HG02798 (cell line): ENCODE measurements around the gene SMAP1.

ENCODE experiments used
- ATAC-seq: cut with Tn5 transposase; IDR thresholded peaks from one replicate; pipeline ENCODE4 v1.9.1; 2021; ENCODE audit warnings: mild to moderate bottlenecking; ENCODE audit not compliant: unreplicated experiment, poor library complexity

The SMAP1 gene

DNA sequence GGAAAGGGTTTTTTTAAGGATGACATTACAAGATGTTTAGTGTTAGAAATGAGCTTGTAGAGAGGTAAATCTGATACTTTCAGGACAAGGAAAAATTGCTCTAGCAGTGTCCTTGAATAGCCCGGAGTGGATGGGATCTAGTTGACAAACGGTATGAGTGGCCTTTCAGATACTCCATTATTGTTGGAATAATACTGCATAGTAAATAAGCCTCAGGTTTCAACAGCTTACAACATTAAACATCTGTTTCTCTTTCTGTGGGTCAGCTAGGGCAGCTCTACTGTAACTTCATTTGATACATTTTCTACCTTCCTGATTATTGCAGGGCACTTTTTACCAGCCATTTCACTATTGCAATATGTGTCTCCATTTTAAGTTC lies 171.2 kb downstream of the SMAP1 start:
- ATAC-seq, result no peak

DNA sequence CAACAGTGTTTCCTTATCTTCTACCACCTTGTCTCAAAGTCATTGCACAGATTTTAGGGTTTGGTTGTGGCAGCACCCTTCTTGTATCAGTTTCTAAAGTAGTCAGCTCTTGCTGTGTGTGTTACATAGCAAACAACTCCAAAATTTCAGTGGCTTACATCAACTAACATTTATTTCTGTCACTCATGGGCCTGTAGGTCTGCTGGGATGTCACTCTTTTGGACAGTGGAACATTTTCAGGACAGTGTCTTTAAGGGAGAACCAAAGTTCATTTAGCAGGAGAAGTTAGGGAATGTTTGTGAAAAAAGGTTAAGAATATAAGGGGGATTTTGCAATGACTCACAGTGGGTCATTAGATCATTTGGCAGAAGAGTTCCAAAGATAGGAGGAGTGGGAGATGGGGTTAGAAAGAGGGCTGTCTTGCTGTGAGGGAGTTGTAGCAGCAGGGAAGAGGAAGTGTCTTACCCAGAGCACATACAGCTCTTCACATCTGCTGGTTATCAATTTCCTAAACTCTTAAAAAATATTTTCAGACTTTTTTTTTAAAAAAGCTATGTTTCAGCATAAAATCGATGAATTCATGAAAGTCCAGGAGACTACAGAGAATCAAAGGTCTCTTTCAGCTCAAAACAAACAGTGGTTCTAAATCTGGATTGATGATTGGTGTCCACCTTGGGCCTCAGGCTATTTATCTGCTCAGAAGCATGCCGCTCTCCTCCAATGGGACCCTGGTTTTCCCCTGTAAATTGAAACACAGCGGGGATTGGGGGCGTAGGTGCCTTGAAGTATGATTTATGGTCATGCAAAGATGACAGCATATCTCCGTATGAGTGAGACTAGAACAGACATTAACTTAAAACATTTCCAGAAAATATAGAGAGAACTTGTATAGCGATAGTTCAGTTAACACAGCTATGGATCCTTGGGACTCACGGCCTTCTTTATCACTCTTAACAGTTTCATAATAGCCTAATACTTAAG lies 171.9 kb downstream of the SMAP1 start:
- no peak for ATAC-seq

DNA sequence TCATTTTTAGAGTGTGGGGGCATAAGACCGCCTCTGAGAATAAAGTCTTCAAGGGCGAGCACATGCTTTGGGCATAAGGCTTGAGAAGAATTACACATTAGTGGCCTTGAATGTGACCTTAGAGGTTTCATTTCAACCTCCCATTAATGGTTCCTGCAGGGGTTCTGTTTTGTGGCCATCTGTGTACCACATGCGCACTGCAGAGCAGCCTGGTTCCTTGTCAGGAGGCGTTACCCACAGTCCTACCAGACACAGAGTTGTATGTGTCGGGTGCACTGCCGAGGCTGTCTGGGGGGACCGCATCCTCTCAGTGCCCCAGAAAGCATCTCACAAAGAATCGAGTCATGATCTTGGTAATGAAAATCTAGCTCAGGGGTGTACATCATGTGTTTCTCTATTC lies 173.4 kb downstream of the SMAP1 start:
- no peak for ATAC-seq

DNA sequence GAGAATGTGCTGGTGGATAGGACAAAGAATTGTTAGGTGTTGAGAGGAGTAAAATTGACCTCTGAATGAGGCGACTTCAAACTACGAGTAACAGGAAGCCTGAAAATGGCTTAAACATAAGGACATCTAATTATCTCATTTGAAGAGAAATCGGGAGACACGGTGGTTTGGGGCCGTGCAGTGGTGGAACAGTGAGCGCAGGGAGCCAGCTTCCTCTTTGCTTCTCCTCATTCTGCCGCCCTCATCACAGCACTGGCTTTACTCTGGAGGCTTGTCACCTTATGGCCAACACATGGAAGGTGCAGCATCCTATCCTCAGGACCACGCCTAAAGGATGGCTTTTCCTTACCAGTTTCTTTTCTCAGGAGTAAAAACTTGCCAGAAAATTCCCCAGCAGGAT lies 174.9 kb downstream of the SMAP1 start:
- no peak for ATAC-seq

DNA sequence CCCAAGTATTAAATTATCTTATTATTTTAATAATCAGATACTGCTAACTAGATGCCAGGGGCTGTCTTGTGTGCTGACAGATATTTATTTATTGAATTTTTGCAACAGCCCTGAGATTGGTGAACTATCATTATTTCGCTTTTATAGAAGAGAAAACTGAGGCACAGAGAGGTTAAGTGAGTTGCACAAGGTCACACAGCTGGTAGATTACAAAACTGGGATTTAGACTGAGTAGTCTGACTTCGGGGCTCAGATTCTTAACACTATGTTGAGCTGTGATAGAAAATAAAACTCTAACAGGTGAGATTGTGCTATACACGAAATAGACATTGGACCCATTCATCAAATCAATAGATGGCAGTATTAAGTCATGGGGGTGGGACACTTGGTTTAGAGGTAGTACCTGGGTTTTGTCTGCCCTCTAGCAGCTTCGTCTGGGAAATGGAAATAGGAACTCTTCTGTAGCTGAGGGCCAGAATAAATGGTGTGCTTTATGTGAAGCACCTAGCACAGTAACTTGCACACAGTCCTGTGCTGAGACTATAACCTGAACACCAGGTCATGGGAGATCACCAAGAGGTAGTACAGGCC lies 175.7 kb downstream of the SMAP1 start:
- no peak for ATAC-seq

DNA sequence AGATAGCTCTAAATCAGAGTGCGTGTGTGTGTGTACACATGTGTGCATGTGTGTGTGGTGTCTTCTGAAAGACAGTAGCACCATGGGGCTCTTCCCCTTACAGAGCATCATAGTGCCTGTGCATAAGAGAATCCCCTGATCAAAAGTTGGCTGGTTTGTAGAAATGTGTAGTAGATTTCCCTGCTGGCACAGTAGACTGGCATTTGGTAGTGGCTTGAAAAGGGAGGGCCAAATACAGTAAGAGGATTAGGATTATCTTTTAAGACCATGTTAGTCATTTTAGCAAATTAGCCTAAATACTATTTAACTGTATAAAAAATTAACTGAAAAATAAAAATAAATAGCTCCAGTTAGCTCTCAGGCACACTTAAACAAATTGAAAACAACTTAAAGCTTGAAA lies 176.6 kb downstream of the SMAP1 start:
- no peak for ATAC-seq

DNA sequence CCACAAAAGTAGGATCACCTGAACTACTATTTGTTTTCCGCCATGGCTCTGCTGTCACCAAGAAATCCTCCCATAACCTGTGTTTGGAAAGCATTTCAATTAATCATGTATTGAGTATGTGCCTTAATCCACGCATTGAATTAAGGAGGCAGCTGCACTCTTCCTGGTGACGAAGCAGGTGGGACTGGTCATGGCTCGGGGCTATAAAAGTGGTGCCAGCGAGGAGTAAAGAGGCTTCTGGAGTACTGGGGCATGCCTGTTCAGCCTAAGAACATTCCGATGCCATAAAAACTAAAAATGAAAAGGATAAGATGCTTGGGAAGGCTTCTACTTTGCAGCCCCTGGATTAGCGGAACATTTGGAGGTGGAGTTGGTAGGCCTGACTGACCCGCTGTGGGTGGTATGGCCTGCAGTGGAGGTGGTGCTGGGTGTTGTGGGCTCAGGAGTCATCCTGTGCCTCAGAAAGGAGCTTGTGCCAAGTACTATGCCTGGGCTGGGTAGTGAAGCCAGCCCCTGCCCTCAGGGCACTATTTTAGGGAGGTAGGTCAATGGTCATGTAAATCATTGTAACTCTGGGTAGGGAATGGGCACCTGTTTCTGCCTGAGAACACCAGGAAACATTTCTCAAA lies 178.6 kb downstream of the SMAP1 start:
- ATAC-seq, result no peak

DNA sequence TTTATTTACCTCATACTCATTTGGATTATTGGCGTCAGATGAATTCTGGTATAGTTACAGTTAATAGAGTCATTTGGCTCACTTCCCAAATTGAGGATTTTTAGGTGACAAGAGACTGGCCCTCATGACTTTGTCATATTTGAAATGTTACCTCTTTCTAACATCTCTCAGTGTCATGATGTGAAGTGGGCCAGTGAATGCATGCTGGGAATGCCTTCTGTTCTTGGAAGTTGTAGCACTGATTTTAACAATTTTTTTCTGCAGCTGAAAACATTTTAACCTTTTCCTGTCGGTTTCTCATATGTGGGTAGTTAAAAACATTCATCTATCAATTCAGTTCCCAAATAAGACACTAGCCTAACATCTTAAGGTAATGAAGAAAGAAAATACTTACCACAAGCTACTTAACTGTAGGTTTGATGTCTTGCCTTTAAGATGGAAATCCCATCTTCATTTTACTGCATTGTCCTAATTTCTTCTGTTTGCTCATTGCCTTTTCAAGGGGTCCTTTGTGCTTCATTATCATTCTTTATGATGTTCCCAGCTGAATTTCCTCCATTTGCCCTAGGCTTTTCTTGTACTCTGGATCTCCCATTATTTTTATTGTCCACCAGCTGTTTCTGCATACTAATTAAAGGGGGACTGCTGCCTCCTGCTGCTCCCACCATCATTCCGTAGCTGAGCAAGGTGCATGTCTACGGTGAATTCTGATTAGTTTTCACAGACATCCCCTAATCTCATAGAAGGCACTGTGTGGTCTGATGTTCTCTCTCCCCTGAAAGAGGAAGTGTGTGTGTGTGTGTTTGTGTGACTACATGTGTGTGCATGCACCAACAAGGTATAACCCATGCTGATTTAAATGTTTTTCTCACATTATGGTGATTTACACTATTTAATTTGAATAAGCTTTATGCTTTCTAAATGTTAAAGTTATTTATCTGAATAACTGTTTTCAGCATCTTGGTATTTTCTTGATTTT lies 179.7 kb downstream of the SMAP1 start:
- ATAC-seq, result no peak

DNA sequence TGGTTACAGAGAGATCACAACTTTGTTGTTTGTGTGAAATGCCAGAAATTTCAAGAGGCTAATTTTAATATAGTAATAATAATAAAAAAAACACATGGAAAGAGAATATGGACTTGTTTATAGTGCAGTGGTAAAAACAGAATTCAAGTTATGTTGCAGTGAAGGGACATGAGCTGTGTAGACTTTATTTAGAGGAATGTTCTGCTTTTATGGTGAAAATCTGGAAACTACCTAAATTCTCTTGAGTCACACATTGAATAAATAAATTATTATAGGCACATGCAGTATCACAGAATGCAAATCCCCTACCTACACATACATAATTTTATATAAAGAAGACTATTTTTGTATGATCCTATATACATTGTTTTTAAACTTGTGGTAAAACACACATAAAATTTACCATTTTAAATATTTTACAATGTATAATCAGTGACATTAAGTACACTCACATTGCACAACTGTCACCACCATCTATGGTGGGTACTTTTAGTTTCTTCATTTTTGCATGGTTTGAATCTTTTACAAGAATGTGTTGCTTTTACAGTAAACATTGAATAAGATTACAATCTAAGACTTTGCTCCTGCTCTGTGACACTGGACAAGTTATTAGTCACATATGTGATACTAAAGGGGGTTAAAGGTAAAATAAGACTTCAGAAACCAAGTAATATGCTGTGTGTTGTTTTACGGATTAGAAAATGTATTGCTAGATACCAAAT lies 181.8 kb downstream of the SMAP1 start:
- ATAC-seq, result no peak

DNA sequence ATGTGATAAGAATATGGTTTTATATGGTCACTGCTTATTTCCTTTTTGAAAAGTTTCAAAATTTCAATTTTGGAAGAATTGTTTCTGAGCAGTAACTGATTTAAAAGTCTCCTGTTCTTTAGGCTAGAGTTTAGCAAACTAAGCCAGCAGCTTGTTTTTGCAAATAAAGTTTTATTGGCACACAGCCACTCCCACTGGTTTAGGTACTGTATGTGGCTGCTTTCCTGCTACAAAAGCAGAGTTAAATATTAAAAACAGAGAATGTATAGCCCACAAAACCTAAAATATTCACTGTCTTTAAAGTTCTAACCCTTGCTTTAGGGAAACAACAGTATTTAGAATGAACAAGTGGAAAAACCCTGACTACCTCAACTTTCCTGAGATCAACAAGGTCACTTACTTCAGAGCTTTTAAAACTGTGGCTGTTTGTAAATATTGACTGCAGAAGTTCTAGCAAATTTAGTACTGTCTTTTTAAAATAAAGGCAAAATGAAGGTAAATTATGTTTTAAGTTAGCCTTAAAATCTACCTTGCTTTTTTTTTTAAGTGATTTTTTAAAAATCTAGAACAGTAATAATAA lies 185.1 kb downstream of the SMAP1 start:
- no peak for ATAC-seq

DNA sequence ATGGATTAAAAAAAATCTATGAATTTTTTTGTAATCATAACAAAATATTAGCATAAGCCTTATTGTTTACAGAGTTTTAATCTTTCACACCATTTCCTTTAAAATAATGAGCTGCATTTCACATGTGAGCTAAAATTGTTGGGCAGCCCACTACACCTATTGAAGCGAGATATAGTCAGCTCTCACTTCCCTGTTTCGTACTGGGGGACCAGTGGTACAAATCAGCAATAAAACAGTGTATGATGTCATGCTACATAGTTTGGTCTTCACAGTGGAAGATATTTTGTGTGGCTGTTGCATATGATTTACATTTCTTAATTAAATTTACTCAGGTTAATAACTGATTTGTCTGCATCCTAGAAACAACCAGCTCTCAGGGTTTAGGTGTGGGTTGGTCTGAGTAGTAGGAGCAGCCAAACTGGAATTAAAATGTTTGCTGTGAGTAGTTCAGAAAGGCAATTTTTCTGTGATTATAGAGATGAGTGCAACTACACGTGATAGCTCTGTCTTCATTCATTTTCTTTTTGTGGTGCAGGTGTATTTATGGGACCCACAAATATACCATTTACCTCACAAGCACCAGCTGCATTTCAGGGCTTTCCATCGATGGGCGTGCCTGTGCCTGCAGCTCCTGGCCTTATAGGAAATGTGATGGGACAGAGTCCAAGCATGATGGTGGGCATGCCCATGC lies 189.8 kb downstream of the SMAP1 start:
- peak; percentile 99 for ATAC-seq

DNA sequence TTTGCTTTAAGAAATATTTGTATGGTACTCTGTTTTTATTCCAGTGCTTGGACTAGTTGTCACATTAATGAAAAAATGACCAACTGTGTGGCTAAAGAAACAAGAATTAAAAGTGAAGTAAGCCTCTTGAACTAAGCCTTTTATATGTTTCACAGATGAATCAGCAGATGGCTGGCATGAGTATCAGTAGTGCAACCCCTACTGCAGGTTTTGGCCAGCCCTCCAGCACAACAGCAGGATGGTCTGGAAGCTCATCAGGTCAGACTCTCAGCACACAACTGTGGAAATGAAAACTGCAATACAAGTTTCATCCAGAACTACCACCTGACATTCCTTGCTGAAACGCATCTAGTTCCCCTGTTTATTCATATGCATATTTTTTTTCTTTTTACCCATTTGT lies 192.4 kb downstream of the SMAP1 start:
- no peak for ATAC-seq

DNA sequence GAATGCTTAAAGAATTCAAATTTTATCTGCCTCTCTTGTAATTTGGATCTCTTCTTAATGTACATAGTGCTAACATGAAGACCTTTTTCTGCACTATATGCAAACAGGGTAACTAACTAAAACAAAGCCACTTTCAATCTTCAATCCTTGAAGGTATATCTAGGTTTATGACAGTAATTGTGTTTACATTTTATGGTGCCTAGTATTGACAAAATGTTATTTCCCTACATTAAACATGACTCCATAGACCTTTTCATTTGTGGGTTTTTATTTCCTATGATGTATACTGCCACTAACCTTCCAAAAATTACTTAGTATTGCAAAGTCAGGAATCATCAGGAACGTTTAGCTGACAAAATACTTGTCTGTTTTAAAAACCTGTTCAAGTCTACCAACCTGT lies 193.2 kb downstream of the SMAP1 start:
- ATAC-seq, result no peak

DNA sequence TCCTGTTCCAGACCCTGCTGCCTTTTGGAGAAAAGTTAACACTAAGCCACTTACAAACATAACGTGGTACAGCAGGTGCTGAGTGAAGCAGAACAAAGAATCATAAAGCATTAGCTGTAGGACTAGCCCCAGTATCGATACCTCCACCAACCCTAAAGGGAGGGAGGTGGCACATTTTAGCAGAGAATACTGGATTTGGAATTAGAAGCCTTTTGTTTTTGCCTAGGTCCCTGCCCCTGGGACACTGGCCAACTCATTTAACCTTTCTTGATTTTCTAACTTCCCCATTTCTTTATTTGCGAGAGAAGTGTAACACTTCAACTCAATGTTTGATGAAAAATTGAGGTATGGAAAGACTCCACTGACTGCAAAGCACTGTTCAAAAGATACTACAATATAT lies 195.7 kb downstream of the SMAP1 start:
- no peak for ATAC-seq

DNA sequence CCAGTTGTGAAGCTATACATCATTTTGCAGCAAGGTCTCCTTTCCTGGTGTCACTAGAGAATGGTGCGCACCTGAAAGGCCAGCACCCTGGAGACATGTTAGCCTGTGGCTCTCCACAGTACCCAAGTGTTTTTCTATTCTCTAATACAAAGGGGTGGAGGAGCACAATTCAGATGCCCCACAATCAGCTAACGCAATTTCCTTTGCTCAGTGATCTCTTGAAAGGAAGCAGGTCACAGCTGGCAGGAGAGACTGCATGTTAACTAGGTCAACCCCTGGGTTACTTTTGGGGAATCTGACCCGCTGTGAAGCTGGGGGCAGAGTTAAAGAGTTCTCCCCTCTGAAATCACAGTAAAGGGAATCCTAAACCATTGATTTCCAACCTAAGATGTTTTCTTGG lies 196.7 kb downstream of the SMAP1 start:
- ATAC-seq, result no peak

DNA sequence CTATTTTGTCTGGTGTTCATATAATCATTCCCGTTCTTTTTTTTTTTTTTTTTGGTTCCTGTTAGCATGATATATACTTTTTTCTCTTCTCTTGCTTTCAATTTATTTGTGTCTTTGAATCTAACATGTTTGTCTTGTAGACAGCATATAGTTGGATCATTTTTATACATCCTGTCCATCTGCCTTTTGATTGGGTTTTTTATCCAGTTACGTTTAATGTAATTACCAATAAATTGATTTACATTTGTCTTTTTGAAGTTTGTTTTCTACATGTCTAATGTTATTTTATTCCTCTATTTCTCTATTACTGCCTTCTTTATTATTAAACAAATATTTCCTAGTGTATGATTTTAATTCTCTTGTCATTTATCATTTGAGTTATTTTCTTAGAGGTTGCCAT lies 204.8 kb downstream of the SMAP1 start:
- ATAC-seq, result no peak

DNA sequence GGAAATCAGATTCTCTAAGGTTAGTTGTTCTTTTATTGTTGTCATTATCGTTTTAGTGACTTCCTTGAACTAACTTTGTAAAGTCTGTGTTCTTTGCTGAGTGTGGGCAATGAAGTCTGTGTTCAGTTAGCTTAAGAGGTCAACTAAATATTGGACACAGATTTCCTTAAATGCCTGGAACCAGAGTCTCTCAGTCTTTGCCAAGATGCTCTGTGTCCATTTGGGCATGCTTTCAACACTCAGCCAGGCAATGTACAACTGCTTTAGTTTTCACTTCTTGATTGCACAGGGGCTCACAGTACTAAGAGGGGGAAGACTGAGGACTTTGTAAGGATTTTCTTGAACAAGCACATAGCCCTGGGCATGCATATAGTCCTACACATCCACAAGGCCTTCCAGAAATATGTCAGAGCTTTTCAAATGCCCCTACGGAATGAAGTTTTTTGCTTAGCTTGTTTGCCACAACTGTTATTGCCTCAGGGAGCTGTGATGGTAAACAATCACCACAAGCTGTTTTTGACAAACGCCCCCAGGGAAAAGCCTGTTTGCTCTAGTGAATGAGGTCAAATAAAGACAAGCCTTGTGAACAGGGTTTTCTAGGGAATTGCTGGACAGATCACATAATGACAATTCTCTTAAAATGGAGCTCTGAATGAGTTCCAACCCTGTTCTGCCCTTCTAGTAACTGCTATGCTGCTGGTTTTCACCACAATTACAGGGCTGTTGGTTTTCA lies 206.7 kb downstream of the SMAP1 start:
- no peak for ATAC-seq

DNA sequence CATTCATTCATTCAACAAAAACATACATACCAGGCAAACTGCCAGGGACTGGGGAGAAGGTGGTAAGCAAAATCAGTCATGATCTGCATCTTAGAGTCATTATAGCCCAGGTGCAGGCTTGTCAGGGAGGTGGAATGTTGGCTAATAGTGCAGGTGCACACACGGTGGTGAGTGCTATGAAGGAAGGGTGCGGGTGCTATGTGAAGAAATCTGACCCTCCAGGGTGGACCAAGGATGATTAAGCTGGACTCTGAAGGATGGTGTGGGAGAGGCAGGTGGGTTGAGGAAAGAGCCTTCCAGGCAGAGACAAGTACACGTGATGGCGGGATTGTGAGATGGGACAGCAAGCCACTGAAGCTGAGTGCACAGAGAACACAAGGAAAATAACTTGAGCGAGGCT lies 211.8 kb downstream of the SMAP1 start:
- ATAC-seq, result no peak
